Epithelial cell of prostate (primary cell): ENCODE data around the gene PRND.
"Not testable (repeated sequence)": the region's sequence is repeated elsewhere in the genome, so short reads cannot be mapped to it uniquely, and the experiment has no call there.

ENCODE experiments used
- DNase-seq: peaks from one replicate; pipeline ENCODE4 v3.0.0-alpha.2; 2011; ENCODE audit warnings: low read depth, low spot score
- H3K27ac ChIP-seq: fragments of 450-650 bp; 2 replicates; pipeline ENCODE4 v1.5.1; 2017; ENCODE audit warnings: mild to moderate bottlenecking

The PRND gene

GRCh38 chr20:4706941-4707340 is 14.8 kb upstream of the PRND start:
- DNase-seq, H3K27ac ChIP-seq: not testable (repeated sequence)

- DNase-seq = no peak
- no peak overlapping the region for H3K27ac ChIP-seq
These were observed 13.7 kb upstream of the PRND start for GRCh38 chr20:4708036-4708435.

GRCh38 chr20:4708856-4709255 is 12.9 kb upstream of the PRND start:
- no peak overlapping the region for H3K27ac ChIP-seq
- no peak for DNase-seq

- no peak overlapping the region for H3K27ac ChIP-seq
- DNase-seq = no peak
These were observed 12.2 kb upstream of the PRND start for GRCh38 chr20:4709261-4710105.

GRCh38 chr20:4710106-4710475 is 11.6 kb upstream of the PRND start:
- no peak overlapping the region for H3K27ac ChIP-seq
- no peak for DNase-seq

- no peak for DNase-seq
- H3K27ac ChIP-seq = no peak overlapping the region
These were observed 10.2 kb upstream of the PRND start for GRCh38 chr20:4711511-4711910.

- H3K27ac ChIP-seq = peak overlapping the region; percentile 68
- peak; percentile 60 for DNase-seq
These were observed 8.3 kb upstream of the PRND start for GRCh38 chr20:4713401-4713800.

- no peak for DNase-seq
- peak overlapping the region; percentile 68 for H3K27ac ChIP-seq
These were observed 6.9 kb upstream of the PRND start for GRCh38 chr20:4714818-4715217.

GRCh38 chr20:4717816-4718570 is 3.7 kb upstream of the PRND start:
- H3K27ac ChIP-seq = no peak overlapping the region
- DNase-seq = no peak

- no peak for DNase-seq
- no peak overlapping the region for H3K27ac ChIP-seq
These were observed 2.5 kb upstream of the PRND start for GRCh38 chr20:4719190-4719589.

GRCh38 chr20:4720041-4720976 is 1.4 kb upstream of the PRND start:
- H3K27ac ChIP-seq = peak overlapping the region; percentile 32
- DNase-seq = no peak

- no peak overlapping the region for H3K27ac ChIP-seq
- DNase-seq = no peak
These were observed 746 bp upstream of the PRND start for GRCh38 chr20:4720977-4721349.

GRCh38 chr20:4722571-4722970 is 862 bp downstream of the PRND start:
- DNase-seq = no peak
- no peak overlapping the region for H3K27ac ChIP-seq

GRCh38 chr20:4722993-4723392 is 1.3 kb downstream of the PRND start:
- DNase-seq = no peak

GRCh38 chr20:4723553-4723952 is 1.8 kb downstream of the PRND start:
- not testable (repeated sequence) for DNase-seq

More at GRCh38 chr20:4722993-4723392, 1.3 kb downstream of the PRND start:
- H3K27ac ChIP-seq = no peak overlapping the region

GRCh38 chr20:4724459-4725262 is 3.0 kb downstream of the PRND start:
- no peak overlapping the region for H3K27ac ChIP-seq
- DNase-seq = no peak

More at GRCh38 chr20:4723553-4723952, 1.8 kb downstream of the PRND start:
- not testable (repeated sequence) for H3K27ac ChIP-seq

GRCh38 chr20:4725263-4725550 is 3.5 kb downstream of the PRND start:
- no peak for DNase-seq
- H3K27ac ChIP-seq = no peak overlapping the region

GRCh38 chr20:4726710-4727397 is 5.1 kb downstream of the PRND start:
- DNase-seq = no peak
- H3K27ac ChIP-seq = no peak overlapping the region

GRCh38 chr20:4728120-4728760 is 6.5 kb downstream of the PRND start:
- DNase-seq = peak; percentile 12
- H3K27ac ChIP-seq = peak overlapping the region; percentile 60
